H9 (cell line): ENCODE data around the gene CAMKK1. TPM values are rescaled to one million over a fixed set of nuclear protein-coding genes. Genes with fewer than 3 reads are reported as not detected.
A peak's percentile ranks its signal among the peaks of the same experiment; 100 is the strongest.

Experiments used
- DNase-seq: peaks from one replicate; pipeline ENCODE4 v3.0.0-alpha.2; 2017
- H2AFZ ChIP-seq: one replicate; pipeline ENCODE4 v1.6.1; 2013; ENCODE audit warnings: mild to moderate bottlenecking, low read length, control low read depth, moderate library complexity
- H2AK5ac ChIP-seq: 2 replicates; pipeline ENCODE4 v1.6.1; 2013; ENCODE audit warnings: low read length, control low read depth, mixed read lengths; ENCODE audit not compliant: insufficient read length
- H2BK120ac ChIP-seq: one replicate; pipeline ENCODE4 v1.6.1; 2013; ENCODE audit warnings: low read depth, mild to moderate bottlenecking, low read length, control low read depth, inconsistent platforms; ENCODE audit not compliant: poor library complexity, severe bottlenecking
- H2BK12ac ChIP-seq: 2 replicates; pipeline ENCODE4 v1.6.1; 2013; ENCODE audit warnings: low read length, control low read depth, mixed read lengths, low read depth; ENCODE audit not compliant: insufficient read length
- H2BK15ac ChIP-seq: 2 replicates; pipeline ENCODE4 v1.6.1; 2013; ENCODE audit warnings: low read depth, low read length, control low read depth
- H2BK20ac ChIP-seq: one replicate; pipeline ENCODE4 v1.6.1; 2013; ENCODE audit warnings: low read depth, mild to moderate bottlenecking, low read length, control low read depth, inconsistent platforms; ENCODE audit not compliant: poor library complexity, severe bottlenecking
- H2BK5ac ChIP-seq: 2 replicates; pipeline ENCODE4 v1.6.1; 2013; ENCODE audit warnings: low read length, control low read depth, mixed read lengths; ENCODE audit not compliant: insufficient read length
- H3K14ac ChIP-seq: 2 replicates; pipeline ENCODE4 v1.6.1; 2013; ENCODE audit warnings: low read length, control low read depth; ENCODE audit not compliant: insufficient read depth
- H3K18ac ChIP-seq: 2 replicates; pipeline ENCODE4 v1.6.1; 2013; ENCODE audit warnings: low read depth, mild to moderate bottlenecking, mixed read lengths, low read length, control low read depth; ENCODE audit not compliant: insufficient read length
- H3K23ac ChIP-seq: 2 replicates; pipeline ENCODE4 v1.6.1; 2013; ENCODE audit warnings: low read length, control low read depth, mixed read lengths, low read depth; ENCODE audit not compliant: insufficient read length
- H3K23me2 ChIP-seq: 2 replicates; pipeline ENCODE4 v1.6.1; 2013; ENCODE audit warnings: low read depth, mild to moderate bottlenecking, mixed read lengths, low read length, control low read depth; ENCODE audit not compliant: insufficient read length, poor library complexity, severe bottlenecking
- H3K27ac ChIP-seq: 2 replicates; pipeline ENCODE4 v1.5.1; 2013; ENCODE audit warnings: low read length, control low read depth, mixed read lengths, low read depth; ENCODE audit not compliant: insufficient read length
- H3K27me3 ChIP-seq: 2 replicates; pipeline ENCODE4 v1.6.1; 2013; ENCODE audit warnings: low read length, control low read depth, inconsistent platforms; ENCODE audit not compliant: insufficient read depth
- H3K4ac ChIP-seq: 2 replicates; pipeline ENCODE4 v1.6.1; 2013; ENCODE audit warnings: low read depth, mild to moderate bottlenecking, control low read depth, inconsistent platforms, low read length, moderate library complexity
- H3K4me1 ChIP-seq: 2 replicates; pipeline ENCODE4 v1.6.1; 2013; ENCODE audit warnings: low read length, control low read depth, inconsistent platforms; ENCODE audit not compliant: insufficient read depth
- H3K4me2 ChIP-seq: 2 replicates; pipeline ENCODE4 v1.6.1; 2013; ENCODE audit warnings: low read length, control low read depth, mixed read lengths; ENCODE audit not compliant: insufficient read length, insufficient read depth
- H3K56ac ChIP-seq: 2 replicates; pipeline ENCODE4 v1.6.1; 2013; ENCODE audit warnings: low read depth, mild to moderate bottlenecking, mixed read lengths, low read length, control low read depth; ENCODE audit not compliant: insufficient read length
- H3K79me1 ChIP-seq: 2 replicates; pipeline ENCODE4 v1.6.1; 2013; ENCODE audit warnings: low read depth, mild to moderate bottlenecking, moderate library complexity, low read length, control low read depth, inconsistent platforms; ENCODE audit not compliant: insufficient read depth, poor library complexity, severe bottlenecking
- H3K79me2 ChIP-seq: 2 replicates; pipeline ENCODE4 v1.6.1; 2013; ENCODE audit warnings: low read length, control low read depth, inconsistent platforms; ENCODE audit not compliant: insufficient read depth
- H3K9ac ChIP-seq: 2 replicates; pipeline ENCODE4 v1.6.1; 2013; ENCODE audit warnings: low read length, control low read depth, mixed read lengths; ENCODE audit not compliant: insufficient read length; ENCODE audit errors: extremely low read depth
- H3K9me3 ChIP-seq: one replicate; pipeline ENCODE4 v1.6.1; 2013; ENCODE audit warnings: low read depth, low read length, inconsistent platforms; ENCODE audit not compliant: control insufficient read depth
- H3T11ph ChIP-seq: one replicate; pipeline ENCODE4 v1.6.1; 2013; ENCODE audit warnings: mild to moderate bottlenecking, low read length, control low read depth, inconsistent platforms
- H4K20me1 ChIP-seq: one replicate; pipeline ENCODE4 v1.6.1; 2013; ENCODE audit not compliant: control insufficient read depth, insufficient read length, insufficient read depth
- H4K5ac ChIP-seq: 2 replicates; pipeline ENCODE4 v1.6.1; 2013; ENCODE audit warnings: low read depth, mild to moderate bottlenecking, mixed read lengths, low read length, control low read depth; ENCODE audit not compliant: insufficient read length
- H4K8ac ChIP-seq: replicated peaks from 2 replicates; pipeline ENCODE4 v1.6.1; 2013; ENCODE audit warnings: low read length, control low read depth, mixed read lengths, low read depth; ENCODE audit not compliant: insufficient read length
- H4K91ac ChIP-seq: 2 replicates; pipeline ENCODE4 v1.6.1; 2013; ENCODE audit warnings: low read depth, mild to moderate bottlenecking, moderate library complexity, mixed read lengths, low read length, control low read depth; ENCODE audit not compliant: insufficient read length
- H3K27ac Mint-ChIP-seq, 3 experiments: 2 replicates in 2 of 3; 3 replicates in 1 of 3; pipeline ENCODE4 v1.8.0; 2020 to 2021; ENCODE audit warnings: mixed read lengths in 3 of 3, mild to moderate bottlenecking in 1 of 3, moderate library complexity in 1 of 3
- H3K27me3 Mint-ChIP-seq: 2 replicates; pipeline ENCODE4 v1.8.0; 2021; ENCODE audit warnings: low read depth, mild to moderate bottlenecking, moderate library complexity, mixed read lengths
- H3K36me3 Mint-ChIP-seq, 3 experiments: 2 replicates in 2 of 3; 3 replicates in 1 of 3; pipeline ENCODE4 v1.8.0; 2020 to 2021; ENCODE audit warnings: low read depth in 3 of 3, mixed read lengths in 3 of 3; ENCODE audit not compliant: insufficient read depth in 1 of 3
- H3K4me1 Mint-ChIP-seq, 2 experiments: 2 replicates each; pipeline ENCODE4 v1.8.0; 2020; ENCODE audit warnings: mixed read lengths in 2 of 2
- H3K4me3 Mint-ChIP-seq, 2 experiments: 2 replicates in 1 of 2; 3 replicates in 1 of 2; pipeline ENCODE4 v1.8.0; 2020 to 2021; ENCODE audit warnings: mild to moderate bottlenecking in 2 of 2, mixed read lengths in 2 of 2, moderate library complexity in 1 of 2
- H3K9me3 Mint-ChIP-seq, 2 experiments: 2 replicates in 1 of 2; 3 replicates in 1 of 2; pipeline ENCODE4 v1.8.0; 2020; ENCODE audit warnings: mild to moderate bottlenecking in 2 of 2, mixed read lengths in 2 of 2, moderate library complexity in 1 of 2
- WGBS: extraction: QIAGEN DNeasy Blood & Tissue Kit; methylation state at CpG from one replicate; pipeline ENCODE4 v1.1.7; 2013; ENCODE audit warnings: missing lambda C conversion rate, low lambda C conversion rate, mixed read lengths; ENCODE audit not compliant: insufficient read length; ENCODE audit errors: extremely low coverage; 5-methylcytosine and 5-hydroxymethylcytosine counted together
- total RNA-seq: library from RNA; stranded (reverse); gene quantifications from 2 replicates; pipeline ENCODE4 v1.2.1, GENCODE V29; 2021
- TF ChIP-seq, protein P1 (sequence below): fragments of 200-600 bp; sonication (generic); conservative IDR thresholded peaks from 3 replicates; pipeline ENCODE4 v1.8.0; 2021; ENCODE audit warnings: antibody characterized with exemption, mild to moderate bottlenecking

CAMKK1 gene
- total RNA-seq, 1 experiment from 2014 or later, result 6.7 TPM

GRCh38 chr17:3904501-3904900 lies 11.6 kb upstream of the CAMKK1 start:
- peak overlapping the region; percentile 57; the same call in 1 of the 2 replicates for H3K14ac ChIP-seq
- H2BK120ac ChIP-seq, result no peak overlapping the region
- no peak overlapping the region for H2AFZ ChIP-seq
- no peak overlapping the region for H4K5ac ChIP-seq
- H3K27me3 ChIP-seq, result no peaks in the 10 kb centered on the region
- no peaks in the 10 kb centered on the region for H3K23me2 ChIP-seq
- no peak overlapping the region for H3K4ac ChIP-seq
- no peaks in the 10 kb centered on the region for H3K79me2 ChIP-seq
- H2BK5ac ChIP-seq, result no peak overlapping the region
- H3K27ac ChIP-seq, result no peak overlapping the region
- no peak overlapping the region for H3T11ph ChIP-seq
- H3K4me3 Mint-ChIP-seq, result no peak overlapping the region
- no peak overlapping the region for H2BK15ac ChIP-seq
- WGBS, result no CpG with 5 or more reads among the region's 15 CpGs
- H3K9me3 Mint-ChIP-seq, result no peaks in the 10 kb centered on the region
- no peak overlapping the region for H3K56ac ChIP-seq
- no peaks in the 10 kb centered on the region for H3K9me3 ChIP-seq
- no peak overlapping the region for H2BK20ac ChIP-seq
- no peaks in the 10 kb centered on the region for H3K79me1 ChIP-seq
- no peak overlapping the region for H3K23ac ChIP-seq
- no peak overlapping the region for H2BK12ac ChIP-seq
- no peak overlapping the region for H4K8ac ChIP-seq
- H3K27me3 Mint-ChIP-seq, result peaks cover 2% of the 10 kb centered on the region; the same call in 1 of the 2 replicates
- H4K91ac ChIP-seq, result no peak overlapping the region
- no peaks in the 10 kb centered on the region; the same call in 1 of the 2 replicates for H3K4me1 ChIP-seq
- no peak overlapping the region for H3K4me2 ChIP-seq
- H3K18ac ChIP-seq, result no peak overlapping the region
- TF ChIP-seq, protein P1, sequence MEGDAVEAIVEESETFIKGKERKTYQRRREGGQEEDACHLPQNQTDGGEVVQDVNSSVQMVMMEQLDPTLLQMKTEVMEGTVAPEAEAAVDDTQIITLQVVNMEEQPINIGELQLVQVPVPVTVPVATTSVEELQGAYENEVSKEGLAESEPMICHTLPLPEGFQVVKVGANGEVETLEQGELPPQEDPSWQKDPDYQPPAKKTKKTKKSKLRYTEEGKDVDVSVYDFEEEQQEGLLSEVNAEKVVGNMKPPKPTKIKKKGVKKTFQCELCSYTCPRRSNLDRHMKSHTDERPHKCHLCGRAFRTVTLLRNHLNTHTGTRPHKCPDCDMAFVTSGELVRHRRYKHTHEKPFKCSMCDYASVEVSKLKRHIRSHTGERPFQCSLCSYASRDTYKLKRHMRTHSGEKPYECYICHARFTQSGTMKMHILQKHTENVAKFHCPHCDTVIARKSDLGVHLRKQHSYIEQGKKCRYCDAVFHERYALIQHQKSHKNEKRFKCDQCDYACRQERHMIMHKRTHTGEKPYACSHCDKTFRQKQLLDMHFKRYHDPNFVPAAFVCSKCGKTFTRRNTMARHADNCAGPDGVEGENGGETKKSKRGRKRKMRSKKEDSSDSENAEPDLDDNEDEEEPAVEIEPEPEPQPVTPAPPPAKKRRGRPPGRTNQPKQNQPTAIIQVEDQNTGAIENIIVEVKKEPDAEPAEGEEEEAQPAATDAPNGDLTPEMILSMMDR, result no peak
- peaks cover 15 to 18% of the 10 kb centered on the region in 2 experiments for H3K4me1 Mint-ChIP-seq
- no peak overlapping the region for H3K9ac ChIP-seq
- no peak for DNase-seq
- no peaks in the 10 kb centered on the region for H3K36me3 Mint-ChIP-seq
- H3K27ac Mint-ChIP-seq, result no peak overlapping the region
- H2AK5ac ChIP-seq, result no peak overlapping the region
- H4K20me1 ChIP-seq, result no peaks in the 10 kb centered on the region
